Fibroblast of lung (primary cell): ENCODE data around the gene CHRNB1. TPM values are rescaled to one million over a fixed set of nuclear protein-coding genes. Genes with fewer than 3 reads are reported as not detected.

ENCODE experiments used
- DNase-seq, 2 donors: peaks; one replicate each; pipeline versions ENCODE4 v3.0.0 to v3.0.0-alpha.2; 2010; ENCODE audit warnings: low read depth in 2 of 2
- H2AFZ ChIP-seq: 2 replicates; pipeline ENCODE4 v1.5.1; 2012; ENCODE audit warnings: low read length, control low read depth, inconsistent platforms
- H3K27ac ChIP-seq: 2 replicates; pipeline ENCODE4 v1.5.1; 2011; ENCODE audit warnings: low read length, control low read depth; ENCODE audit not compliant: insufficient read depth
- H3K27me3 ChIP-seq: 2 replicates; pipeline ENCODE4 v1.5.1; 2011; ENCODE audit warnings: mild to moderate bottlenecking, low read length; ENCODE audit not compliant: control insufficient read depth, insufficient read depth
- H3K36me3 ChIP-seq: 2 replicates; pipeline ENCODE4 v1.5.1; 2011; ENCODE audit warnings: low read length; ENCODE audit not compliant: control insufficient read depth, insufficient read depth
- H3K4me1 ChIP-seq: 2 replicates; pipeline ENCODE4 v1.5.1; 2011; ENCODE audit warnings: low read length; ENCODE audit not compliant: control insufficient read depth, insufficient read depth; ENCODE audit errors: extremely low read depth
- H3K4me2 ChIP-seq: 2 replicates; pipeline ENCODE4 v1.5.1; 2011; ENCODE audit warnings: low read length, control low read depth; ENCODE audit not compliant: insufficient read depth; ENCODE audit errors: extremely low read depth
- H3K4me3 ChIP-seq, 4 experiments: fragments of 200-600 bp in 1 of 4; sonication (generic) in 1 of 4; replicated peaks in 1 of 4; 2 replicates each; pipeline ENCODE4 v1.5.1; 2011 to 2016; ENCODE audit warnings: low read length in 4 of 4, low read depth in 3 of 4, mild to moderate bottlenecking in 3 of 4, control low read depth in 2 of 4, inconsistent platforms in 1 of 4, mixed read lengths in 1 of 4; ENCODE audit not compliant: insufficient read depth in 1 of 4; ENCODE audit errors: control extremely low read depth in 1 of 4
- H3K79me2 ChIP-seq: 2 replicates; pipeline ENCODE4 v1.5.1; 2012; ENCODE audit warnings: mild to moderate bottlenecking, low read length, inconsistent platforms; ENCODE audit not compliant: control insufficient read depth, insufficient read depth
- H3K9ac ChIP-seq: 2 replicates; pipeline ENCODE4 v1.5.1; 2011; ENCODE audit warnings: mild to moderate bottlenecking, low read length, control low read depth; ENCODE audit not compliant: insufficient read depth
- H3K9me3 ChIP-seq: 2 replicates; pipeline ENCODE4 v1.5.1; 2012; ENCODE audit warnings: low read depth, low read length; ENCODE audit not compliant: control insufficient read depth, insufficient read depth
- H4K20me1 ChIP-seq: 2 replicates; pipeline ENCODE4 v1.5.1; 2011; ENCODE audit warnings: low read length; ENCODE audit not compliant: control insufficient read depth, insufficient read depth; ENCODE audit errors: extremely low read depth
- EZH2 ChIP-seq: IDR thresholded peaks from 2 replicates; pipeline ENCODE4 v1.5.1; 2012; ENCODE audit warnings: low read length, control low read depth, mild to moderate bottlenecking; ENCODE audit errors: missing control alignments
- polyA plus RNA-seq, 2 donors: library from polyadenylated mRNA; depleted of rRNA in 1 of 2; stranded (reverse) in 1 of 2; unstranded in 1 of 2; fragments of >200 nt; gene quantifications; 2 replicates each; pipeline ENCODE4 v1.2.1, GENCODE V29; 2011 to 2012; ENCODE audit warnings: missing spikeins in 1 of 2
- total RNA-seq: library from RNA; depleted of rRNA; stranded (reverse); fragments of >200 nt; gene quantifications from 2 replicates; pipeline ENCODE4 v1.2.1, GENCODE V29; 2014
- TF ChIP-seq, protein P1 (sequence below), 2 donors: IDR thresholded peaks in 1 of 2; conservative IDR thresholded peaks in 1 of 2; 1 replicate in 1 of 2; 2 replicates in 1 of 2; pipeline ENCODE4 v1.5.1; 2011 to 2012; ENCODE audit warnings: low read length in 2 of 2, control low read depth in 1 of 2, inconsistent platforms in 1 of 2, low read depth in 1 of 2, mild to moderate bottlenecking in 1 of 2

The CHRNB1 gene
- total and polyA plus RNA-seq, 2 donors (not counting 1 experiment from before 2014, with no cell fraction given), result 9.2 to 12.2 TPM

DNA sequence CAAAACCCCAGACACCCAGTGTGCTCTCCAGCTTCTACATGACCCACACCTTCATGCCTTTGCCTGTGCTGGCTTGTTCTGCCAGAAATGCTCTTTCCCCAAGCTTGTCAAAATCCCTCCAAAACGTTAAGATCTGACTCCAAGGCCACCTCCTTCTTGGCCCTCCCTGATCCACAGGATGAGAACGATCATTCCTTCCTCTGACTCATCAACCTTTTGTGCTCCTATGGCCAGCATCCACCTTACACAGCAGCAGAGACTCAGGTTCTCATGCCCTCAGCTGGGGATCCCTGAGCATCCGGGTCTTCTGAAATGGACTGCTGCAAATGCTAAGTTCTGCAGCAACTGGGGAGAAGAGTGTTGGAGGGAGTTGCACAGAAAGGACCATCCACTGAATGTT is 31.6 kb downstream of the CHRNB1 start:
- Histone ChIP-seq H3K36me3 (peaks cover 2% of the 10 kb centered on the region), H2AFZ (no peak overlapping the region), H3K79me2 (peaks cover 76% of the 10 kb centered on the region), H3K27ac (peak overlapping the region; percentile 91), H3K4me3 (peak overlapping the region in 1 of 4 experiments; percentile 91), H3K9me3 (no peaks in the 10 kb centered on the region), H4K20me1 (peaks cover 2% of the 10 kb centered on the region), H3K9ac (no peak overlapping the region), H3K4me1 (peaks cover 21% of the 10 kb centered on the region), H3K4me2 (peak overlapping the region; percentile 60), H3K27me3 (no peaks in the 10 kb centered on the region)
- DNase-seq, result peak in 1 of 2 donors; percentile 68
- TF ChIP-seq EZH2, result no peak
- TF ChIP-seq, protein P1, sequence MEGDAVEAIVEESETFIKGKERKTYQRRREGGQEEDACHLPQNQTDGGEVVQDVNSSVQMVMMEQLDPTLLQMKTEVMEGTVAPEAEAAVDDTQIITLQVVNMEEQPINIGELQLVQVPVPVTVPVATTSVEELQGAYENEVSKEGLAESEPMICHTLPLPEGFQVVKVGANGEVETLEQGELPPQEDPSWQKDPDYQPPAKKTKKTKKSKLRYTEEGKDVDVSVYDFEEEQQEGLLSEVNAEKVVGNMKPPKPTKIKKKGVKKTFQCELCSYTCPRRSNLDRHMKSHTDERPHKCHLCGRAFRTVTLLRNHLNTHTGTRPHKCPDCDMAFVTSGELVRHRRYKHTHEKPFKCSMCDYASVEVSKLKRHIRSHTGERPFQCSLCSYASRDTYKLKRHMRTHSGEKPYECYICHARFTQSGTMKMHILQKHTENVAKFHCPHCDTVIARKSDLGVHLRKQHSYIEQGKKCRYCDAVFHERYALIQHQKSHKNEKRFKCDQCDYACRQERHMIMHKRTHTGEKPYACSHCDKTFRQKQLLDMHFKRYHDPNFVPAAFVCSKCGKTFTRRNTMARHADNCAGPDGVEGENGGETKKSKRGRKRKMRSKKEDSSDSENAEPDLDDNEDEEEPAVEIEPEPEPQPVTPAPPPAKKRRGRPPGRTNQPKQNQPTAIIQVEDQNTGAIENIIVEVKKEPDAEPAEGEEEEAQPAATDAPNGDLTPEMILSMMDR (conservative IDR thresholded peaks at IDR 0.05 in 1 of 2, IDR thresholded peaks at IDR 0.05 in 1 of 2; ENCODE audit: low read depth in 1 of 2, low read length in 2 of 2), result no peak

DNA sequence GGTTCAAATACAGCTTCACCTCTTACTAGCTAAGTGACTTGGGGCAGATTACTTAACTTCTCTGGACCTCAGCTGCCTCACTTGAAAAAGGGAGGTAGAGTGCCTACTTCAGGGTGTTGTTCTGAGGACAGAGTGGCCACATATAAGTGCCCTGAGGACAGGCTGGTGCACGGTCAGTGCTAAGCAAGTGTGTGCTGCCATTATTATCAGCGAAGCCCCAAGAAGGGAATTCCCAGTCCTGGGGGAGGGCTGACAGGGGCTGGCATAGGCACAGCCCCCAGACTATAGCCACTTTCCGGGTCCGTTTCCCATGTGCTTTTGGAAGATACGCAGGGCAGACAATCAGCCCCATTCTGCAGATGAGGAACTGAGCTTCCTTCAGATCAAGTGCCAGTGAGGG is 32.1 kb downstream of the CHRNB1 start:
- peaks cover 2% of the 10 kb centered on the region for H4K20me1 ChIP-seq
- peak overlapping the region; percentile 30 to 91 (median 75) for H3K4me3 ChIP-seq
- no peak for DNase-seq
- H3K4me2 ChIP-seq, result peak overlapping the region; percentile 90
- H3K27me3 ChIP-seq, result no peaks in the 10 kb centered on the region
- H3K79me2 ChIP-seq, result peaks cover 73% of the 10 kb centered on the region
- H3K9ac ChIP-seq, result peak overlapping the region; percentile 54
- H3K27ac ChIP-seq, result peak overlapping the region; percentile 91
- no peak overlapping the region for H2AFZ ChIP-seq
- H3K36me3 ChIP-seq, result peaks cover 2% of the 10 kb centered on the region
- no peaks in the 10 kb centered on the region for H3K9me3 ChIP-seq
- TF ChIP-seq, protein P1 (conservative IDR thresholded peaks at IDR 0.05 in 1 of 2, IDR thresholded peaks at IDR 0.05 in 1 of 2; ENCODE audit: low read depth in 1 of 2, low read length in 2 of 2), result no peak
- TF ChIP-seq EZH2, result no peak
- peaks cover 21% of the 10 kb centered on the region for H3K4me1 ChIP-seq

DNA sequence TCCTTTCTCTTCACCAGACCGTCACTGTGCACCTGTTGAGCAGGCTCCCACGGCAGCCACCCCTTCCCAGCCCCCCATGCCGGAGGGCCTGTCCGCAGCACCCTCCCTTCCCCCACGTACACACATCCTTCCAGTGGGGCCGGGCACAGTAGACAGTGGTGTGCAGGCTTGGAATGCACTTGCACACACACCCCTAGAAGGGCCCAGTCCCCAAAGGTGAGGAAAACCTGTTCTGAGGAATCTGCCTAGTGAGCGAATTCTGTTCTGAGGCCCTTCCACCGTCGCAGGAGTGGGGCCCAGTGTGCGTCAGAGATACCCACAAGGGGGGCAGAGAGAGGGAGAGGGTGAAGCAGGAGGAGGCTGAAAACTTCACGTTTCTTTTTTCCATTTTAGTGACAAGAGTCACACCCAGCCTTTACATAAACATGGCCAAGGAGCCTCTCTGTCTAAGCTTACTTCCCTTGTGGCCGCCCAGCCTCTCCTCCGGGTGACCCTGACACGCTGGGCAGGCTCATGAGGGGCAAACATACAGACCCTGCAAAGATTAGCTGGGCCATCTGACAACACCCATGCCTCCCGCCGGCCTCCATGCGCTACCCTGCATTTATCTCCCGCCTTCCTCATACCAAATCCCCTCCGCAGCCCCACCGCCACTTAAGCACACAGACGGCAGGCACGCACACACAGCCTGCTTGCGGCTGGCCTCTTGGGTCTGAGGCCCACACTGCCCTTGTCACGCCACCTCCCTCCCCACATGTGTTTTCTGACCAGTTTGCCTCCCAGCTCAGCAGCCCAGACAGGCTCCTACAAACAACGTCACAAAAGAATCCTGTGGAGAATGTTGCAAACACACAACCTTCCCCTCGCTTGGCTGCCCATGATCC is 32.8 kb downstream of the CHRNB1 start:
- no peaks in the 10 kb centered on the region for H3K27me3 ChIP-seq
- H3K4me1 ChIP-seq, result peaks cover 24% of the 10 kb centered on the region
- H3K4me3 ChIP-seq, result peak overlapping the region; percentile 63 to 91 (median 82)
- peak overlapping the region; percentile 96 for H3K9ac ChIP-seq
- H3K36me3 ChIP-seq, result peaks cover 2% of the 10 kb centered on the region
- TF ChIP-seq, protein P1 (conservative IDR thresholded peaks at IDR 0.05 in 1 of 2, IDR thresholded peaks at IDR 0.05 in 1 of 2; ENCODE audit: low read depth in 1 of 2, low read length in 2 of 2), result no peak
- TF ChIP-seq EZH2, result no peak
- H3K4me2 ChIP-seq, result peak overlapping the region; percentile 90
- no peaks in the 10 kb centered on the region for H3K9me3 ChIP-seq
- peaks cover 2% of the 10 kb centered on the region for H4K20me1 ChIP-seq
- DNase-seq, result peak; percentile 85 to 87
- peak overlapping the region; percentile 91 for H3K27ac ChIP-seq
- H2AFZ ChIP-seq, result no peak overlapping the region
- peaks cover 69% of the 10 kb centered on the region for H3K79me2 ChIP-seq
